HEK293 (cell line): ENCODE results near the gene FADS2.

ENCODE experiments used
- YY1 ChIP-seq: fragments of 450-650 bp; formaldehyde crosslinking; IDR thresholded peaks from 2 replicates; pipeline ENCODE4 v1.5.1; 2018; ENCODE audit warnings: missing biosample characterization, missing genetic modification characterization
- ZBTB7A ChIP-seq: fragments of 450-650 bp; formaldehyde crosslinking; IDR thresholded peaks from 2 replicates; pipeline ENCODE4 v1.5.1; 2016; ENCODE audit warnings: low read depth, missing biosample characterization, missing genetic modification characterization
- ZNF558 ChIP-seq: fragments of 450-650 bp; formaldehyde crosslinking; IDR thresholded peaks from 2 replicates; pipeline ENCODE4 v1.5.1; 2016; ENCODE audit warnings: missing biosample characterization, missing genetic modification characterization
- ZNF785 ChIP-seq: fragments of 450-650 bp; formaldehyde crosslinking; IDR thresholded peaks from 2 replicates; pipeline ENCODE4 v1.5.1; 2016; ENCODE audit warnings: missing biosample characterization, missing genetic modification characterization
- ZXDB ChIP-seq: fragments of 450-650 bp; formaldehyde crosslinking; IDR thresholded peaks from 2 replicates; pipeline ENCODE4 v1.5.1; 2016; ENCODE audit warnings: missing biosample characterization, missing genetic modification characterization
- TF ChIP-seq, protein P1 (sequence below): fragments of 450-650 bp; formaldehyde crosslinking; IDR thresholded peaks from 2 replicates; pipeline ENCODE4 v1.5.1; 2016; ENCODE audit warnings: missing biosample characterization, missing genetic modification characterization
- TF ChIP-seq, protein P2 (sequence below): fragments of 450-650 bp; formaldehyde crosslinking; IDR thresholded peaks from 2 replicates; pipeline ENCODE4 v1.5.1; 2016; ENCODE audit warnings: missing biosample characterization, missing genetic modification characterization
- TF ChIP-seq, protein P3 (sequence below): fragments of 450-650 bp; formaldehyde crosslinking; IDR thresholded peaks from 2 replicates; pipeline ENCODE4 v1.5.1; 2016; ENCODE audit warnings: missing biosample characterization, missing genetic modification characterization

DNA sequence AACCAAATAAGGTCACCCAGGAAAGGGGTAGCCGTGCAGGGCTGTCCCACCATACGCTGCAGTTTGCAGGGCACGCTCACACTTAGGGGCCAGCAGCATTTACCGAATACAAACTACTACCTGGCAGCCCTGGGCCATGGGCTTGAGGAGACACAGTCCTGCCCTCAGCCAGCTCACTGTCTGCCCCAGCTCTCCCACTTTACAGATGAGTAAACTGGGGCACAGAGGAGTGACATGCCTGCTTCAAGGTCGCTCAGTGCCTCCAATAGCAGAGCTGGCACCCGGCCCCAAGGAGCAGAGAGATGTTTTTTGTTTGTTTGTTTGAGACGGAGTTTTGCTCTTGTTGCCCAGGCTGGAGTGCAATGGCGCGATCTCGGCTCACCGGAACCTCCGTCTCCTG lies 60.5 kb downstream of the FADS2 start:
- TF ChIP-seq, protein P1, sequence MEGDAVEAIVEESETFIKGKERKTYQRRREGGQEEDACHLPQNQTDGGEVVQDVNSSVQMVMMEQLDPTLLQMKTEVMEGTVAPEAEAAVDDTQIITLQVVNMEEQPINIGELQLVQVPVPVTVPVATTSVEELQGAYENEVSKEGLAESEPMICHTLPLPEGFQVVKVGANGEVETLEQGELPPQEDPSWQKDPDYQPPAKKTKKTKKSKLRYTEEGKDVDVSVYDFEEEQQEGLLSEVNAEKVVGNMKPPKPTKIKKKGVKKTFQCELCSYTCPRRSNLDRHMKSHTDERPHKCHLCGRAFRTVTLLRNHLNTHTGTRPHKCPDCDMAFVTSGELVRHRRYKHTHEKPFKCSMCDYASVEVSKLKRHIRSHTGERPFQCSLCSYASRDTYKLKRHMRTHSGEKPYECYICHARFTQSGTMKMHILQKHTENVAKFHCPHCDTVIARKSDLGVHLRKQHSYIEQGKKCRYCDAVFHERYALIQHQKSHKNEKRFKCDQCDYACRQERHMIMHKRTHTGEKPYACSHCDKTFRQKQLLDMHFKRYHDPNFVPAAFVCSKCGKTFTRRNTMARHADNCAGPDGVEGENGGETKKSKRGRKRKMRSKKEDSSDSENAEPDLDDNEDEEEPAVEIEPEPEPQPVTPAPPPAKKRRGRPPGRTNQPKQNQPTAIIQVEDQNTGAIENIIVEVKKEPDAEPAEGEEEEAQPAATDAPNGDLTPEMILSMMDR: no peak
- TF ChIP-seq ZNF558 (tag by site-specific recombination) (no peak), ZNF785 (no peak), YY1 (tag by site-specific recombination) (no peak), ZBTB7A (tag by site-specific recombination) (no peak), ZXDB (tag by site-specific recombination) (no peak)
- TF ChIP-seq, protein P2, sequence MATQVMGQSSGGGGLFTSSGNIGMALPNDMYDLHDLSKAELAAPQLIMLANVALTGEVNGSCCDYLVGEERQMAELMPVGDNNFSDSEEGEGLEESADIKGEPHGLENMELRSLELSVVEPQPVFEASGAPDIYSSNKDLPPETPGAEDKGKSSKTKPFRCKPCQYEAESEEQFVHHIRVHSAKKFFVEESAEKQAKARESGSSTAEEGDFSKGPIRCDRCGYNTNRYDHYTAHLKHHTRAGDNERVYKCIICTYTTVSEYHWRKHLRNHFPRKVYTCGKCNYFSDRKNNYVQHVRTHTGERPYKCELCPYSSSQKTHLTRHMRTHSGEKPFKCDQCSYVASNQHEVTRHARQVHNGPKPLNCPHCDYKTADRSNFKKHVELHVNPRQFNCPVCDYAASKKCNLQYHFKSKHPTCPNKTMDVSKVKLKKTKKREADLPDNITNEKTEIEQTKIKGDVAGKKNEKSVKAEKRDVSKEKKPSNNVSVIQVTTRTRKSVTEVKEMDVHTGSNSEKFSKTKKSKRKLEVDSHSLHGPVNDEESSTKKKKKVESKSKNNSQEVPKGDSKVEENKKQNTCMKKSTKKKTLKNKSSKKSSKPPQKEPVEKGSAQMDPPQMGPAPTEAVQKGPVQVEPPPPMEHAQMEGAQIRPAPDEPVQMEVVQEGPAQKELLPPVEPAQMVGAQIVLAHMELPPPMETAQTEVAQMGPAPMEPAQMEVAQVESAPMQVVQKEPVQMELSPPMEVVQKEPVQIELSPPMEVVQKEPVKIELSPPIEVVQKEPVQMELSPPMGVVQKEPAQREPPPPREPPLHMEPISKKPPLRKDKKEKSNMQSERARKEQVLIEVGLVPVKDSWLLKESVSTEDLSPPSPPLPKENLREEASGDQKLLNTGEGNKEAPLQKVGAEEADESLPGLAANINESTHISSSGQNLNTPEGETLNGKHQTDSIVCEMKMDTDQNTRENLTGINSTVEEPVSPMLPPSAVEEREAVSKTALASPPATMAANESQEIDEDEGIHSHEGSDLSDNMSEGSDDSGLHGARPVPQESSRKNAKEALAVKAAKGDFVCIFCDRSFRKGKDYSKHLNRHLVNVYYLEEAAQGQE (tag by site-specific recombination): no peak
- TF ChIP-seq, protein P3, sequence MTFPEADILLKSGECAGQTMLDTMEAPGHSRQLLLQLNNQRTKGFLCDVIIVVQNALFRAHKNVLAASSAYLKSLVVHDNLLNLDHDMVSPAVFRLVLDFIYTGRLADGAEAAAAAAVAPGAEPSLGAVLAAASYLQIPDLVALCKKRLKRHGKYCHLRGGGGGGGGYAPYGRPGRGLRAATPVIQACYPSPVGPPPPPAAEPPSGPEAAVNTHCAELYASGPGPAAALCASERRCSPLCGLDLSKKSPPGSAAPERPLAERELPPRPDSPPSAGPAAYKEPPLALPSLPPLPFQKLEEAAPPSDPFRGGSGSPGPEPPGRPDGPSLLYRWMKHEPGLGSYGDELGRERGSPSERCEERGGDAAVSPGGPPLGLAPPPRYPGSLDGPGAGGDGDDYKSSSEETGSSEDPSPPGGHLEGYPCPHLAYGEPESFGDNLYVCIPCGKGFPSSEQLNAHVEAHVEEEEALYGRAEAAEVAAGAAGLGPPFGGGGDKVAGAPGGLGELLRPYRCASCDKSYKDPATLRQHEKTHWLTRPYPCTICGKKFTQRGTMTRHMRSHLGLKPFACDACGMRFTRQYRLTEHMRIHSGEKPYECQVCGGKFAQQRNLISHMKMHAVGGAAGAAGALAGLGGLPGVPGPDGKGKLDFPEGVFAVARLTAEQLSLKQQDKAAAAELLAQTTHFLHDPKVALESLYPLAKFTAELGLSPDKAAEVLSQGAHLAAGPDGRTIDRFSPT (tag by site-specific recombination): no peak
